T47D (cell line): ENCODE data around the gene FAM217B.
A peak's percentile ranks its signal among the peaks of the same experiment; 100 is the strongest.

Source experiments
- DNase-seq, 2 experiments: peaks; one replicate each; pipeline versions ENCODE4 v3.0.0 to v3.0.0-alpha.2; 2011 to 2012; ENCODE audit warnings: low read depth in 1 of 2, low spot score in 1 of 2
- JUND ChIP-seq: IDR thresholded peaks from 2 replicates; pipeline ENCODE4 v1.6.1; 2012; ENCODE audit warnings: low read depth
- in situ Hi-C: cut with HindIII; loops from 2 replicates; pipeline ENCODE4 v1.10.0; 2016; ENCODE audit warnings: low sequenced_read_pairs, low pct_unique_long_range_greater_than_20kb

The FAM217B gene

GRCh38 chr20:59931511-59932312 is 8.5 kb upstream of the FAM217B start:
- in situ Hi-C loops: no loop called here
- TF ChIP-seq JUND: 0 out of 2 replicates have a peak, but pooled peaks have one; percentile 16
- peak in 1 of 2 experiments; percentile 68 for DNase-seq

DNA sequence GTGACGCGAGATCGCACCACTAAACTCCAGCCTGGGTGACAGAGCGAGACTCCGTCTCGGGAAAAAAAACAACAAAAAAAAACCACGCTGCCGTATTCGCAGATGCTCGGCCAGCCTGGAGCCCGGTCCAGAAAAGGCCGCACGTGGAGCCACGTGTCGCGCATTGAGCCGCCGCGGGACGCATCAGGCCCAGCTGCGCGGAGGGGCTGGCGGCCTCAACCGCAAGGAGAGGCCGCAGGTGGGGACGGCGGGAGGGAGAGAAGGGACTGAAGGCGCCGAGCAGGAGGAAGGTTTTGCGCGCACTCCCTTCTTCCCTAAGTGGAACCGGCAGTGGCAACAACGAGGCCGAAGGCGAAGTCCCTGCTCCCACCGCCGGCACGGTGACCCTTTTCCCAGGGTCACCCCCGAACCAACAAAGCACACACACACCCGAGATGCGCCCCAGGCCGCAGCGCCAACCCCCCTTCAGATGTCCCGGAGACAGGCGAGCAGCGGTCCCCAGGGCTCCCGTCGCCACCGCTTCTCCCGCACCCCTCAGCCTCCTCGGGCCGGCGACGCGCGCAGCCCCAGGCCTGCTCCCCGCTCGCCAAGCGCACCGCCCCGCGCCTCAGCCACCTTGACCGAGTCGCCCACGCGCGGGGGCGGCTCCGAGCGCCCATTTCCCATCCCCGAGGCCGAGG is 7.4 kb upstream of the FAM217B start:
- DNase-seq: peak in 1 of 2 experiments; percentile 55
- in situ Hi-C loops: no loop called here
- TF ChIP-seq JUND: no peak

DNA sequence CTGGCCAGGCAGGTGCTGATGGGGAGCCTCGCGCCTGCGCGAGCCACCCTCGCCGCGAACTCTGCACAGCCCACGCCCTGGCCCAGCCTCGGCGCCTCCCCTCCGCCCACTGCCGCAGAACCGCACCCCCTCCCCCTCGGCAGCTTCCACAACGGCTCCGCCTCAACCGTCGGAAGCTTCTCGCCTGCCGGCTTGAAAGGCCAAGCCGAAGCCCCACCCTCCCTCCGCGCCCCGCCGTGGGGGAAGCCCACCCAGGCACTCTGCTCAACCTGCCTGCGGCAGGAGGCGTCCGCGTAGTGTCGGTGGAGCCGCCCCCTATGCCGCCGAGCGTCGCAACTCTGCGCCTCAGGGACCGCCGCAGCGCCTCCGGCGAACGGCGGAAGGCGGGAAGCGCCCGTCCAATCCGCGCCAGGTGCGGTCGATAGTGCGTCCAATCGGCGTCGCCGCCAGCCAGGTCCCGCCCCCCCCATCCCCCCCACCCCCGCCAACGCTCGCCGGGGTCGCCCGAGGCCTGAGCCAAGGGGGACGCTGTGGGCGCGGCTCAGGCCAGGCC is 6.8 kb upstream of the FAM217B start, which contains the start of gene SYCP2:
Gene SYCP2, minus strand, starts transcription at position 342 of the 553 bp plus-strand sequence. CDS start 11,224 bp downstream, outside the sequence.
- in situ Hi-C loops: no loop called here
- TF ChIP-seq JUND: no peak
- DNase-seq: peak; percentile 84 to 97

DNA sequence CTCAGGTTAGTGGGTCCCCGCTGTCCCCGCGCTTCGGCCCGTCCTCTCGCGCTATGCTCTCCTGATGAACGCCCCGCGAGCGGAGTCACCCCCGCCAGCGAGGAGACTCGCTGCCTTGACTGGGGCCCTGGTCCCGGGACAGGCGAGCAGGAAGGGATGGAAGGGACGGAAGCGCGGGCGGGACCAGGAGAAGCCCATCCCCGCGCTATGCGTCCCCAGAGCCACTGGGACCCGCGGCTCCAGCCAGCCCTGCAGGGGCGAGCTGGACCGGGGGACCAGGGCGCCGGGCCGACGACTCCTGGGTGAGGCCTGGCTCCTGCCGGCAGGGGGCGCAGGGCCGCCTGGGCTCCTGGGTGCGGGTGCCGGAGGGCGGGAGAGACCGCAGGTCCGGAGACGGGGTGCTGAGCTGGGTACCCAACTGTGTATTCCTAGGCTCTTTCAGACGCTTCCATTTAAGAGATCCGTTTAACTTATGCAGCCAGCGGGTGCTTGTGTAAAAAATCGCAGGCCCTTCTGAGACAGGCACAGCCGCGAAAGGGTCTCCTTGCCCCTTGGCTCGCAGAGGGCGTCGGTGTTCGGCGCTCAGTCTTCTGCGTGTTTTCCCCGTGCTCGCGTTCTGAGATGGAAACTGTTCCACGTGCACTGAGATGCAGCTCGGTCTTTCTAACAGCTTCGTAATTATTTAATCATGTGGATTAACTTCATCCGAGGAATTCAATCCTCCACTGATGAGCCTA is 6.2 kb upstream of the FAM217B start:
- peak; percentile 89 to 94 for DNase-seq
- in situ Hi-C loops: no loop called here
- TF ChIP-seq JUND: no peak

DNA sequence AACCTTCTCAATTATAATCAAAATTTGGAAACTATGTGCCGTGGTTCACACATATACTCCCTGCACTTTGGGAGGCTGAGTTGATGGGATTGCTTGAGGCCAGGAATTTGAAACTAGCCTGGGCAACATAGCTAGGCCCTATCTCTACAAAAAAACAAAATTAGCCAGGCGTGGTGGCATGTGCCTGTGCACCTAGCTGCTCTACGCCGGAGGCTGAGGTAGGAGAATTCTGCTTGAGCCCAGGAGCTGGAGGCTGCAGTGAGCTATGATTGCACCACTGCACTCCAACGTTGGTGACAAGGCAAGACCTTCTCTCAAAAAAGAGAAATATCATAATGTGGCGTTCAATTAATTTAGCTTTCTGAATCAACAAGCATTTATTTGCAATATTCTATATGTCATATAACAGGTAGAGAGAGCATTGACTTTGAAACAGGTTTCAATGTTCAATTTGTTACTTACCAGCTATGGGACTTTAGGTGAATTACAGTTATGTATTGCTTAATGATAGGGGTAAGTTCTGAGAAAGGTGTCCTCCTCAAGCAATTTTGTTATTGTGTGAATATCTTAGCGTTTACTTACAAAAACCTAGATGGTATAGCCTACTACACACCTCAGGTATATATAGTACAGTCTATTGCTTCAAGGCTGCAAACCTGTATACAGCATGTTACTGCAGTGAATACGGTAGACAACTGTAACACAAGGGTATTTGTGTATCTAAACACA is 4.6 kb upstream of the FAM217B start:
- DNase-seq: no peak
- in situ Hi-C loops: no loop called here
- no peak for TF ChIP-seq JUND

GRCh38 chr20:59936409-59936808 is 3.8 kb upstream of the FAM217B start:
- DNase-seq: no peak
- TF ChIP-seq JUND: no peak
- in situ Hi-C loops: no loop called here

- TF ChIP-seq JUND: no peak
- in situ Hi-C loops: no loop called here
- DNase-seq: no peak
Measured at GRCh38 chr20:59937150-59937549, 3.0 kb upstream of the FAM217B start.

DNA sequence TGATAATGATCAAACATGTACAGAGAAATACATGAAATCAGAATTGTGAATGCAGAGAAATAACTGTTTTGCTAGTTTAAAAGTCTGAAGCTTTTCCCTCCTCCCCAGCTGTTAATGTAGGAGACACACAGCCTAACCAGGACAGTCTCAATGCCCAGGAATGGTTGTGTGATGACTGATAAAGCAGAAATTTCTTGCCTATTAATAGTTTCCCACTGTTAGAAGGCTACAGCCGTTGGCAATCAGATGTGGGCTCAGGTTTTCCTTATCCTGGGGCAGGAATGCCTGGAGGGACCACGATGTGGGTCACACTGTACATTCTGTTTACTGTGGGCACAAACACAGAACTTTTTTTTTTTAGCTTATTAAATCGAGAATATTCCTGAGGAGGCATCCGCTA is 2.0 kb upstream of the FAM217B start:
- no peak for TF ChIP-seq JUND
- DNase-seq: no peak
- in situ Hi-C loops: no loop called here

DNA sequence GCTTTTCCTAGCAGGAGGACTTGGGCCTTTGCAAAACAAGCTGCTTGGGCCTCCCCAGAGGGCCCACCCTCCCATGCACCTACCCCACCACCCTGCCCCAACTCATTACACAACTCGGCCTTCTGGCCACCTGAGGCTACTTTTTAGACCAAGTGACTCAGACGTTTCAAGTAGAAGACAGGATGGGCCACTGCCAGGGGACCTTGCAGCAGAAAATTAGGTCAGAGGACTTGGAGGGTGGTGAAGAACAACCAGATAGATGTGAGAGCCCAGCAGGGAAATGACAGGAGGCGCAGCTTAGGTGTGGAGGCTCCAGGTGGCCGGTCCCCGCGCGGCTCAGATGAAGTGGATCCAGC is 1.5 kb upstream of the FAM217B start:
- no peak for TF ChIP-seq JUND
- in situ Hi-C loops: no loop called here
- no peak for DNase-seq

- in situ Hi-C loops: no loop called here
Measured at GRCh38 chr20:59939052-59939878, 924 bp upstream of the FAM217B start.

GRCh38 chr20:59939879-59940128 is 385 bp upstream of the FAM217B start:
- in situ Hi-C loops: no loop called here
- no peak for TF ChIP-seq JUND
- no peak for DNase-seq

More at GRCh38 chr20:59939052-59939878, 924 bp upstream of the FAM217B start:
- DNase-seq: no peak
- TF ChIP-seq JUND: no peak
